Left lung (tissue), 10 donors: Measurements from ENCODE around the gene KCNAB1. TPM values are rescaled to one million over a fixed set of nuclear protein-coding genes. Genes with fewer than 3 reads are reported as not detected.

Experiments
- ATAC-seq: fragments of 200-7000 bp; cut with Tn5 transposase; one replicate; pipeline ENCODE4 v1.9.1; 2020; ENCODE audit warnings: moderate library complexity
- DNase-seq, 4 donors: peaks; one replicate each; pipeline ENCODE4 v3.0.0-alpha.2; 2013 to 2020
- H3K27ac ChIP-seq, 2 donors: fragments of 200-600 bp; sonication (generic) in 1 of 2; one replicate each; pipeline versions ENCODE4 v1.5.0 to v1.8.0; 2020 to 2021
- H3K27me3 ChIP-seq, 2 donors: fragments of 200-600 bp; sonication (generic) in 1 of 2; one replicate each; pipeline versions ENCODE4 v1.5.0 to v1.8.0; 2020 to 2021
- H3K36me3 ChIP-seq, 2 donors: fragments of 200-600 bp; sonication (generic) in 1 of 2; one replicate each; pipeline versions ENCODE4 v1.5.0 to v1.8.0; 2020 to 2021
- H3K4me1 ChIP-seq, 2 donors: fragments of 200-600 bp; one replicate each; pipeline ENCODE4 v1.8.0; 2021
- H3K4me3 ChIP-seq, 2 donors: fragments of 200-600 bp; sonication (generic) in 1 of 2; one replicate each; pipeline versions ENCODE4 v1.5.0 to v1.8.0; 2020 to 2021; ENCODE audit warnings: mild to moderate bottlenecking in 1 of 2
- H3K9me3 ChIP-seq, 2 donors: fragments of 200-600 bp; sonication (generic) in 1 of 2; one replicate each; pipeline versions ENCODE4 v1.5.0 to v1.8.0; 2020 to 2021
- CTCF ChIP-seq, 2 donors: fragments of 200-600 bp; sonication (generic) in 1 of 2; IDR thresholded peaks; one replicate each; pipeline versions ENCODE4 v1.5.0 to v1.8.0; 2021; ENCODE audit warnings: antibody characterized with exemption in 2 of 2
- intact Hi-C, 2 donors: fragments of 100-400 bp; cut with DNase I; formaldehyde crosslinking; loops; one replicate each; pipeline versions ENCODE4 v1.11.2 to v1.14.2; 2022
- polyA plus RNA-seq, 6 donors: library from polyadenylated mRNA; unstranded; fragments of 120-200 nt; gene quantifications; one replicate each; pipeline ENCODE4 v1.2.1, GENCODE V29; 2013; ENCODE audit not compliant: insufficient read length in 6 of 6
- total RNA-seq, 2 donors: library from RNA; stranded (reverse); fragmentation: NEBNext Ultra II Directional; extraction: Animal tissue kit (Norgen Biotek cat#: 25700); gene quantifications; one replicate each; pipeline ENCODE4 v1.2.1, GENCODE V29; 2021
- donor health status: DM: no; HTN: yes; CAD: no.
- donor health status: DM: no; HTN: no; CAD: no.

The KCNAB1 gene
- total and polyA plus RNA-seq, 8 donors: 0.58 to 1.7 (median 1.5) TPM

GRCh38 chr3:156140001-156140595 is 19.7 kb downstream of the KCNAB1 start:
- DNase-seq (no peak), ATAC-seq (no peak)
- no peak for TF ChIP-seq CTCF (IDR thresholded peaks at IDR 0.05)
- Histone ChIP-seq H3K36me3 (no peaks in the 10 kb centered on the region), H3K27me3 (peaks cover 0 to 5% of the 10 kb centered on the region in 2 donors), H3K4me3 (no peak overlapping the region), H3K4me1 (no peaks in the 10 kb centered on the region), H3K27ac (no peak overlapping the region), H3K9me3 (no peaks in the 10 kb centered on the region)
- intact Hi-C loops: no loop called here

- DNase-seq: no peak
- intact Hi-C loops: no loop called here
- no peaks in the 10 kb centered on the region for H3K36me3 ChIP-seq
- H3K4me3 ChIP-seq: no peak overlapping the region
- no peaks in the 10 kb centered on the region for H3K4me1 ChIP-seq
- H3K9me3 ChIP-seq: no peaks in the 10 kb centered on the region
- ATAC-seq: no peak
- no peak for TF ChIP-seq CTCF (IDR thresholded peaks at IDR 0.05)
- H3K27ac ChIP-seq: no peak overlapping the region
- peaks cover 0 to 6% of the 10 kb centered on the region in 2 donors for H3K27me3 ChIP-seq
Measured at GRCh38 chr3:156142702-156143101, 22.3 kb downstream of the KCNAB1 start.

GRCh38 chr3:156143136-156143535 is 22.8 kb downstream of the KCNAB1 start:
- Histone ChIP-seq H3K4me3 (no peak overlapping the region), H3K27ac (no peak overlapping the region), H3K4me1 (no peaks in the 10 kb centered on the region), H3K36me3 (no peaks in the 10 kb centered on the region), H3K9me3 (no peaks in the 10 kb centered on the region), H3K27me3 (peaks cover 0 to 6% of the 10 kb centered on the region in 2 donors)
- ATAC-seq (no peak), DNase-seq (no peak)
- no peak for TF ChIP-seq CTCF (IDR thresholded peaks at IDR 0.05)
- intact Hi-C loops: no loop called here

- intact Hi-C loops: no loop called here
- TF ChIP-seq CTCF (IDR thresholded peaks at IDR 0.05): no peak
- H3K4me3 ChIP-seq: no peak overlapping the region
- no peak overlapping the region for H3K27ac ChIP-seq
- H3K27me3 ChIP-seq: peaks cover 0 to 6% of the 10 kb centered on the region in 2 donors
- DNase-seq (no peak), ATAC-seq (no peak)
- no peaks in the 10 kb centered on the region for H3K4me1 ChIP-seq
- no peaks in the 10 kb centered on the region for H3K36me3 ChIP-seq
- no peaks in the 10 kb centered on the region for H3K9me3 ChIP-seq
Measured at GRCh38 chr3:156144060-156144459, 23.7 kb downstream of the KCNAB1 start.

GRCh38 chr3:156145866-156146265 is 25.5 kb downstream of the KCNAB1 start:
- DNase-seq (no peak), ATAC-seq (no peak)
- Histone ChIP-seq H3K27ac (no peak overlapping the region), H3K36me3 (no peaks in the 10 kb centered on the region), H3K4me3 (no peak overlapping the region), H3K27me3 (peaks cover 0 to 6% of the 10 kb centered on the region in 2 donors), H3K4me1 (peaks cover 0 to 13% of the 10 kb centered on the region in 2 donors), H3K9me3 (no peaks in the 10 kb centered on the region)
- intact Hi-C loops: no loop called here
- TF ChIP-seq CTCF (IDR thresholded peaks at IDR 0.05): no peak
